ELR (cell line): Measurements from ENCODE around the gene VAC14.
"Not testable (repeated sequence)": the region's sequence is repeated elsewhere in the genome, so short reads cannot be mapped to it uniquely, and the experiment has no call there.

Experiments
- DNase-seq: peaks from one replicate; pipeline ENCODE4 v3.0.0-alpha.2; 2015; ENCODE audit warnings: low read depth

Gene VAC14

GRCh38 chr16:70679671-70680494 is 121.1 kb downstream of the VAC14 start:
- no peak for DNase-seq

GRCh38 chr16:70678898-70679670 is 121.9 kb downstream of the VAC14 start:
- no peak for DNase-seq

- DNase-seq = no peak
Observed at GRCh38 chr16:70678121-70678897, 122.6 kb downstream of the VAC14 start.

GRCh38 chr16:70677499-70678120 is 123.3 kb downstream of the VAC14 start:
- DNase-seq = no peak

- DNase-seq = no peak
Observed at GRCh38 chr16:70676675-70677498, 124.1 kb downstream of the VAC14 start.

- DNase-seq = no peak
Observed at GRCh38 chr16:70675851-70676513, 125.0 kb downstream of the VAC14 start.

GRCh38 chr16:70674221-70675014 is 126.5 kb downstream of the VAC14 start:
- no peak for DNase-seq

- DNase-seq = not testable (repeated sequence)
Observed at GRCh38 chr16:70670938-70671337, 130.0 kb downstream of the VAC14 start.

- no peak for DNase-seq
Observed at GRCh38 chr16:70670175-70670574, 130.8 kb downstream of the VAC14 start.

- no peak for DNase-seq
Observed at GRCh38 chr16:70665806-70666735, 134.9 kb downstream of the VAC14 start.

- no peak for DNase-seq
Observed at GRCh38 chr16:70665113-70665694, 135.8 kb downstream of the VAC14 start.

GRCh38 chr16:70664325-70665112 is 136.4 kb downstream of the VAC14 start:
- no peak for DNase-seq

- no peak for DNase-seq
Observed at GRCh38 chr16:70663524-70664324, 137.2 kb downstream of the VAC14 start.

- no peak for DNase-seq
Observed at GRCh38 chr16:70662991-70663523, 137.9 kb downstream of the VAC14 start.

GRCh38 chr16:70661918-70662641 is 138.9 kb downstream of the VAC14 start:
- DNase-seq = no peak

GRCh38 chr16:70661534-70661917 is 139.4 kb downstream of the VAC14 start:
- DNase-seq = no peak
